Keratinocyte (primary cell): ENCODE data around the gene NECTIN2. TPM values are rescaled to one million over a fixed set of nuclear protein-coding genes. Genes with fewer than 3 reads are reported as not detected.

Source experiments
- DNase-seq: peaks from one replicate; pipeline ENCODE4 v3.0.0-alpha.2; 2011; ENCODE audit warnings: low read depth, missing footprints, low spot score
- FAIRE-seq: peaks from 2 replicates; lab custom pipeline; 2011; peaks lifted over from hg19 to GRCh38; lab: Jason Lieb, UNC
- H2AFZ ChIP-seq: 2 replicates; pipeline ENCODE4 v1.6.0; 2012; ENCODE audit warnings: low read length, control low read depth, inconsistent platforms; ENCODE audit not compliant: control insufficient read depth
- H3K27ac ChIP-seq: 2 replicates; pipeline ENCODE4 v1.5.1; 2011; ENCODE audit warnings: low read length; ENCODE audit not compliant: control insufficient read depth, insufficient read depth
- H3K27me3 ChIP-seq: 3 replicates; pipeline ENCODE4 v1.6.0; 2011; ENCODE audit warnings: low read length; ENCODE audit not compliant: control insufficient read depth, insufficient read depth; ENCODE audit errors: extremely low read depth
- H3K36me3 ChIP-seq, 2 experiments: 2 replicates in 1 of 2; 3 replicates in 1 of 2; pipeline ENCODE4 v1.5.1; 2011; ENCODE audit warnings: low read length in 2 of 2, mild to moderate bottlenecking in 1 of 2; ENCODE audit not compliant: control insufficient read depth in 2 of 2, insufficient read depth in 2 of 2; ENCODE audit errors: extremely low read depth in 1 of 2
- H3K4me1 ChIP-seq: 3 replicates; pipeline ENCODE4 v1.5.1; 2011; ENCODE audit warnings: low read length; ENCODE audit not compliant: control insufficient read depth, insufficient read depth; ENCODE audit errors: extremely low read depth
- H3K4me2 ChIP-seq: 3 replicates; pipeline ENCODE4 v1.6.0; 2011; ENCODE audit warnings: low read depth, low read length; ENCODE audit not compliant: control insufficient read depth, insufficient read depth; ENCODE audit errors: extremely low read depth
- H3K4me3 ChIP-seq, 3 experiments: fragments of 200-600 bp in 1 of 3; sonication (generic) in 1 of 3; 2 replicates in 2 of 3; 3 replicates in 1 of 3; pipeline ENCODE4 v1.5.1; 2011 to 2016; ENCODE audit warnings: low read length in 3 of 3, mild to moderate bottlenecking in 3 of 3, control low read depth in 2 of 3, inconsistent platforms in 1 of 3, low read depth in 1 of 3, mixed read lengths in 1 of 3, mixed run types in 1 of 3, moderate library complexity in 1 of 3; ENCODE audit not compliant: control insufficient read depth in 2 of 3, insufficient read depth in 2 of 3; ENCODE audit errors: extremely low read depth in 1 of 3
- H3K79me2 ChIP-seq: 2 replicates; pipeline ENCODE4 v1.6.0; 2012; ENCODE audit warnings: low read length; ENCODE audit not compliant: control insufficient read depth, insufficient read depth
- H3K9ac ChIP-seq: 3 replicates; pipeline ENCODE4 v1.6.0; 2011; ENCODE audit warnings: low read length; ENCODE audit not compliant: control insufficient read depth, insufficient read depth; ENCODE audit errors: extremely low read depth
- H3K9me1 ChIP-seq: 3 replicates; pipeline ENCODE4 v1.6.0; 2011; ENCODE audit warnings: low read length; ENCODE audit not compliant: control insufficient read depth, insufficient read depth; ENCODE audit errors: extremely low read depth
- H3K9me3 ChIP-seq: 2 replicates; pipeline ENCODE4 v1.5.1; 2012; ENCODE audit warnings: low read depth, low read length; ENCODE audit not compliant: control insufficient read depth
- H4K20me1 ChIP-seq: 3 replicates; pipeline ENCODE4 v1.6.0; 2011; ENCODE audit warnings: low read length; ENCODE audit not compliant: control insufficient read depth, insufficient read depth; ENCODE audit errors: extremely low read depth
- EZH2 ChIP-seq: IDR thresholded peaks from one replicate; pipeline ENCODE4 v1.6.1; 2012; ENCODE audit warnings: inconsistent platforms, mild to moderate bottlenecking, low read length, moderate library complexity
- dilution Hi-C: fragments of 300-500 bp; cut with MboI; formaldehyde crosslinking; loops from one replicate; pipeline ENCODE4 v1.7.0; 2020; ENCODE audit warnings: low sequenced_read_pairs; ENCODE audit not compliant: extremely low pct_ligation_motif_present
- polyA plus RNA-seq, 5 experiments: library from polyadenylated mRNA; depleted of rRNA in 3 of 5; stranded (reverse) in 3 of 5; stranded (forward) in 1 of 5; unstranded in 1 of 5; fragments of >200 nt; gene quantifications; 1 replicate in 1 of 5; 2 replicates in 3 of 5; 3 replicates in 1 of 5; pipeline versions ENCODE4 v1.2.1 to v1.2.3, GENCODE V29; 2011 to 2012; ENCODE audit warnings: missing spikeins in 2 of 5, low read depth in 1 of 5, low replicate concordance in 1 of 5
- TF ChIP-seq, protein P1 (sequence below), 3 experiments: IDR thresholded peaks in 1 of 3; conservative IDR thresholded peaks in 1 of 3; optimal IDR thresholded peaks in 1 of 3; 2 replicates in 2 of 3; 3 replicates in 1 of 3; pipeline versions ENCODE3 to v1.5.1; 2011; ENCODE audit warnings: low read length in 3 of 3, mild to moderate bottlenecking in 3 of 3, moderate library complexity in 2 of 3, control low read depth in 1 of 3, inconsistent platforms in 1 of 3; ENCODE audit not compliant: insufficient read depth in 2 of 3; ENCODE audit errors: extremely low read depth in 1 of 3

NECTIN2 gene
- polyA plus RNA-seq, 1 donor (not counting 4 experiments of a cell fraction or from before 2014, with no cell fraction given) = 26.8 TPM

DNA sequence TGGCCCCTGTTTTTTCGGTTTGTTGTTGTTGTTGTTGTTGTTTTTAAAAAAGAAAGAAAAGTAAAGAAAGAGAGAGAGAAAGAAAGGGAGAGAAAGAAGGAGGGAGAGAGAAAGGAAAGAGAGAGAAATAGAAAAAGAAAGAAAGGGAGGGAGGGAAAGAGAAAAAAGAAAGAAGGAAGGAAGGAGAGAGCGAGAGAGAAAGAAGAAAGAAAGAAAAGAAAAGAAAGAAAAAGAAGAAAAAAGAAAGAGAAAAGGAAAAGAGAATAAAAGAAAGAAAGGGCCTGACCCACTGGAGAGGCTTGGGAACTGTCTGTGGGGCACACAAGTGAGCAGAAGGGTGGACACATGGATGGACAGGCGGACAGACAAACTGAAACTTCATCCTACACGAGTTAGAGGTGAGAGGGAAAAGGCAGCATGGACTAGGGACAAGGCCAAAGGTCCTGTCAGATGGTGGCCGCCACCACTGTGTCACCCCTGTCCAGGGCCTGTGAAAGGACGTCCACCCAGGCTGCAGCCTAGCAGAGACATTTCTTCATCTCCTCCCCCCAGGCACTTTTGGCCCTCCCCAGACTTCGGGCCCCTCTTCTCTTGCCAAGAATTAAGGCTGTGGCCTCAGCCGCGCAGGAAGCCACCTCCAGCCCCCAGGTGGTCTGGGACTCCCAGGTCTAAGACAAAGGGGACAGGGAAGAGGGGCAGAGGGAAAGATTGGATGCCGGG is 46.3 kb upstream of the NECTIN2 start:
- Histone ChIP-seq H3K4me3 (no peak overlapping the region), H3K9me3 (no peaks in the 10 kb centered on the region), H3K4me2 (no peak overlapping the region), H3K36me3 (peaks cover 38 to 45% of the 10 kb centered on the region in 2 experiments), H3K9me1 (no peaks in the 10 kb centered on the region), H3K27me3 (no peaks in the 10 kb centered on the region), H3K9ac (no peak overlapping the region), H3K4me1 (no peaks in the 10 kb centered on the region), H3K79me2 (no peaks in the 10 kb centered on the region), H4K20me1 (peaks cover 6% of the 10 kb centered on the region), H3K27ac (no peak overlapping the region), H2AFZ (no peak overlapping the region)
- FAIRE-seq (no peak), DNase-seq (no peak)
- no peak for TF ChIP-seq EZH2
- TF ChIP-seq, protein P1, sequence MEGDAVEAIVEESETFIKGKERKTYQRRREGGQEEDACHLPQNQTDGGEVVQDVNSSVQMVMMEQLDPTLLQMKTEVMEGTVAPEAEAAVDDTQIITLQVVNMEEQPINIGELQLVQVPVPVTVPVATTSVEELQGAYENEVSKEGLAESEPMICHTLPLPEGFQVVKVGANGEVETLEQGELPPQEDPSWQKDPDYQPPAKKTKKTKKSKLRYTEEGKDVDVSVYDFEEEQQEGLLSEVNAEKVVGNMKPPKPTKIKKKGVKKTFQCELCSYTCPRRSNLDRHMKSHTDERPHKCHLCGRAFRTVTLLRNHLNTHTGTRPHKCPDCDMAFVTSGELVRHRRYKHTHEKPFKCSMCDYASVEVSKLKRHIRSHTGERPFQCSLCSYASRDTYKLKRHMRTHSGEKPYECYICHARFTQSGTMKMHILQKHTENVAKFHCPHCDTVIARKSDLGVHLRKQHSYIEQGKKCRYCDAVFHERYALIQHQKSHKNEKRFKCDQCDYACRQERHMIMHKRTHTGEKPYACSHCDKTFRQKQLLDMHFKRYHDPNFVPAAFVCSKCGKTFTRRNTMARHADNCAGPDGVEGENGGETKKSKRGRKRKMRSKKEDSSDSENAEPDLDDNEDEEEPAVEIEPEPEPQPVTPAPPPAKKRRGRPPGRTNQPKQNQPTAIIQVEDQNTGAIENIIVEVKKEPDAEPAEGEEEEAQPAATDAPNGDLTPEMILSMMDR (optimal IDR thresholded peaks at IDR 0.05 in 1 of 3, IDR thresholded peaks at IDR 0.05 in 1 of 3, conservative IDR thresholded peaks at IDR 0.05 in 1 of 3; ENCODE audit: extremely low read depth in 1 of 3, insufficient read depth in 2 of 3, low read length in 3 of 3) = no peak
- dilution Hi-C loops = no loop called here

DNA sequence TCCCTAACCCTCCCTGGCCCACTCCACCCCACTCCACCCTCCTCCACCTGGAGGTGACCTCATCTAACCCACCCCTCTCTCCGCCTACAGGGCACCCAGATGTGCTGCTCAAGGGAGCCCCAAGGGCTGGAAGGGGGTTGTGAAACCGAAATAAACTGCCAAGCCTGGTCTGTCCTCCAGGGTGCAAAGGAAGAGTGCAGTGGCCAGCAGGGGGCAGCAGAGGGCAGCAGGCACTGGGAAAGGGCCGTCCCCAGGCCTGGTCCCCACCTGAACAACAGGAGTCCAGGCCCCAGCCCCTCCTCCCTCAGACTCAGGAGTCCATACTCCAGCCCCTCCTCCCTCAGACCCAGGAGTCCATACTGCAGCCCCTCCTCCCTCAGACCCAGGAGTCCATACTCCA is 45.6 kb upstream of the NECTIN2 start:
- no peak for FAIRE-seq
- H4K20me1 ChIP-seq = peaks cover 6% of the 10 kb centered on the region
- H3K4me3 ChIP-seq = no peak overlapping the region
- no peak for DNase-seq
- TF ChIP-seq, protein P1 (optimal IDR thresholded peaks at IDR 0.05 in 1 of 3, IDR thresholded peaks at IDR 0.05 in 1 of 3, conservative IDR thresholded peaks at IDR 0.05 in 1 of 3; ENCODE audit: extremely low read depth in 1 of 3, insufficient read depth in 2 of 3, low read length in 3 of 3) = peak; percentile 92 to 99 (median 93)
- no peak for TF ChIP-seq EZH2
- no peaks in the 10 kb centered on the region for H3K9me1 ChIP-seq
- no peaks in the 10 kb centered on the region for H3K27me3 ChIP-seq
- no peak overlapping the region for H3K4me2 ChIP-seq
- H3K27ac ChIP-seq = no peak overlapping the region
- dilution Hi-C loops = no loop called here
- no peaks in the 10 kb centered on the region for H3K9me3 ChIP-seq
- peaks cover 36 to 41% of the 10 kb centered on the region in 2 experiments for H3K36me3 ChIP-seq
- no peaks in the 10 kb centered on the region for H3K79me2 ChIP-seq
- no peak overlapping the region for H3K9ac ChIP-seq
- no peaks in the 10 kb centered on the region for H3K4me1 ChIP-seq
- no peak overlapping the region for H2AFZ ChIP-seq
